ENCODE data around the gene MUC5AC. TPM values are rescaled to one million over a fixed set of nuclear protein-coding genes. Genes with fewer than 3 reads are reported as not detected.

MUC5AC gene
- total RNA-seq, 1 donor = under 0.01 TPM

- Histone ChIP-seq H3K9me3 (ENCODE audit: low read depth, low read length) (peaks cover 5% of the 10 kb centered on the region), H3K27me3 (ENCODE audit: insufficient read depth, low read length) (no peaks in the 10 kb centered on the region), H3K4me3 (ENCODE audit: low read length) (no peak overlapping the region), H3K4me1 (ENCODE audit: insufficient read depth, low read length) (no peaks in the 10 kb centered on the region)
These were observed 28.6 kb upstream of the MUC5AC start for GRCh38 chr11:1129143-1129610.

- no peak overlapping the region for H3K4me3 ChIP-seq (ENCODE audit: low read length)
- peaks cover 10% of the 10 kb centered on the region for H3K9me3 ChIP-seq (ENCODE audit: low read depth, low read length)
- no peaks in the 10 kb centered on the region for H3K4me1 ChIP-seq (ENCODE audit: insufficient read depth, low read length)
- H3K27me3 ChIP-seq (ENCODE audit: insufficient read depth, low read length) = no peaks in the 10 kb centered on the region
These were observed 28.1 kb upstream of the MUC5AC start for GRCh38 chr11:1129611-1130160.

DNA sequence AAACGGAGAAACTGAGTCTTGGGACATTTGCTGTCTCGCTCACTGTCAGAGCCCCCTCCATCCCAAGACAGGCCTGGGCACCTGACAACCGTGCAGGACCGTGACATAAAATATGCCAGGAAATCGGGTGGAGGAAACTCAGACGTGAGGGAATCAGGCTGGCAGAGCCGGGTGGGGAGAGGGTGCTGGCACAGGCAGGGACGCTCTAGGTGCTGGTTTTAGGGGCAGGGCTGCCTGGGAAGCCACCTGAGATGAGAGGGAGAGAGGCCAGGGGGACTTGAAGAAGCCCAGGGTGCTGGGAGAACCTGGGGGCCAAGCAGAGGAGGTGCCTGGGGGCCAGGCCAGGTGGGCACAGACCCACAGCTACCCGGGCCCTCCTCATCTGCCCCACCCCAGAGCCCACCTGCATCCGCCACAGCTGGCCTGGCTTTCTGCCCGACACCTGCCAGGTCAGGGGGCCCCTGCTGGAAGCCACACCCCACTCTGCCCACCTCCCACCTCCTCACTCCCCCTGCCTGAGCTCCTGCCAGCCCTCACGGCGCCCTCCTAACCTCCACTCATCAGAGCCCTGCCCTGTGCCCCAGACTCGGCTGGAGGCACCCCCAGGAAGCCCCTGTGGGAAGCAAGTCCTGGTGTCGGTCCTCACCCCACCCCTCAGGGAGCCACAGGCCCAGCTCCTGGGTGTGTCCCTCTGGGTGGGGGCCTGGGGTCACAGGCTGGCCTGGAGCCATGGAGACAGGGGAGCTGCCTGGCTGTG, 27.3 kb upstream of the MUC5AC start:
- no peaks in the 10 kb centered on the region for H3K4me1 ChIP-seq (ENCODE audit: insufficient read depth, low read length)
- no peaks in the 10 kb centered on the region for H3K27me3 ChIP-seq (ENCODE audit: insufficient read depth, low read length)
- no peak overlapping the region for H3K4me3 ChIP-seq (ENCODE audit: low read length)
- H3K9me3 ChIP-seq (ENCODE audit: low read depth, low read length) = peaks cover 17% of the 10 kb centered on the region

DNA sequence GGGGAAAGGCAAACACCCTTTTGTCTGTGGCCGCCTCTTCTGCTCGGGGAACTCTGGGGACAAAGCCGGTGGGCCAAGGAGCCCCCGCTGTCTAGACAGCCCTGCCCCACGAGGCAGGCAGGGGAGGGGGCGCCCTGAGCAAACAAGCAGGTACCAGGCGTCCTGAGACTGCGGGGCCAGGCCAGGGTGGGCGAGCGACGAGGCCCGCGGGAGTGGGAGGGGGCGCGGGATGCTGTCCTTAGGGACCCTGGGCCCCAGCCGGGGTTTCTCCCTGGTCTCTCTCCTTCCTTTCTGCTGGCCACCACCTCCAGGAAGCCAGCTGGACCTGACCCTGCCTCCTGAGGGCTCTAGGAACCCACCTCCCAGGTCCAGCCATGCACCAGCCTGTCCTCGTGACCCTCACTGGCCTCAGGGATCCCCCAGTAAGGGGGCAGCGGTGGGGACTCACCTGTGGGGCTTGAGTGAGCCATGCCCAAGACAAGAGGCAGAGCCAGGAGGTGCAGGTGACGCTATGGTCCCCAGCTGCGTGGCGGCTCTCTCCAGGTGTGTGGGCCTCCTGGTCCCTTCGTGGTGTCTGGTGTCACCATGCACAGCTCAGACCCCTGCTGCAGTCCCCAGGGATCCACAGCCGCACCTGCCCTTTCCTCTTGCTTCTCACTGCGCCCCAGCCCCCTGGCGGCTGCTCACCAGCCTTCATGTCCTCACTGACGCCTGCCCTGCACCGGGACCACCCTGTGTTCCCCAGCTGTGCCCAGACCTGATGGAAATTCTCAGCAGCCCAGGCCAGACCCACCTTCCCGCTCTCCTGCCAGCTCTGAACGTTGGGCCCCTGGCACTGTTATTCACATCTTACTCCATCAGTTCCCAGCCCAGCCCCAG, 26.5 kb upstream of the MUC5AC start:
- Histone ChIP-seq H3K4me1 (ENCODE audit: insufficient read depth, low read length) (no peaks in the 10 kb centered on the region), H3K9me3 (ENCODE audit: low read depth, low read length) (peaks cover 17% of the 10 kb centered on the region), H3K4me3 (ENCODE audit: low read length) (no peak overlapping the region), H3K27me3 (ENCODE audit: insufficient read depth, low read length) (no peaks in the 10 kb centered on the region)

GRCh38 chr11:1134848-1135445, 22.8 kb upstream of the MUC5AC start:
- H3K27me3 ChIP-seq (ENCODE audit: insufficient read depth, low read length) = no peaks in the 10 kb centered on the region
- no peaks in the 10 kb centered on the region for H3K4me1 ChIP-seq (ENCODE audit: insufficient read depth, low read length)
- H3K4me3 ChIP-seq (ENCODE audit: low read length) = no peak overlapping the region

DNA sequence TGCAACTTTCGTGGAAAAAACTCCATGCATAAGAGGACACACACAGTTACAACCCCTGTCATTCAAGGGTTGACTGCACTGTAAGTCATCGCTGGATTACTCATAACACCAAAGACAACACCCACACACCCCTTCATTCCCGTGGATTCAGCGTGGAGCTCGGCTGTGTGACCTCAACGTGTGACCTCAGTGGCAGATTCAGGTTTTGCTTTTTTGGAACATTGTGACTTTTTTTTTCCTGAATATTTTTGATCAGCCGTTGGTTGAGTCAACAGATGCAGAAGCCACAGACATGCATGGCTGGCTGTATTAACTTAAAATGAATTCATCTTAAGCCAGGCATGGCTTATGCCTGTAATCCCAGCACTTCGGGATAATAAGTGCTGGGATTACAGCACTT, 19.7 kb upstream of the MUC5AC start:
- Histone ChIP-seq H3K9me3 (ENCODE audit: low read depth, low read length) (peaks cover 17% of the 10 kb centered on the region), H3K4me1 (ENCODE audit: insufficient read depth, low read length) (no peaks in the 10 kb centered on the region), H3K27me3 (ENCODE audit: insufficient read depth, low read length) (no peaks in the 10 kb centered on the region), H3K4me3 (ENCODE audit: low read length) (no peak overlapping the region)

More at GRCh38 chr11:1134848-1135445, 22.8 kb upstream of the MUC5AC start:
- H3K9me3 ChIP-seq (ENCODE audit: low read depth, low read length) = peaks cover 17% of the 10 kb centered on the region

DNA sequence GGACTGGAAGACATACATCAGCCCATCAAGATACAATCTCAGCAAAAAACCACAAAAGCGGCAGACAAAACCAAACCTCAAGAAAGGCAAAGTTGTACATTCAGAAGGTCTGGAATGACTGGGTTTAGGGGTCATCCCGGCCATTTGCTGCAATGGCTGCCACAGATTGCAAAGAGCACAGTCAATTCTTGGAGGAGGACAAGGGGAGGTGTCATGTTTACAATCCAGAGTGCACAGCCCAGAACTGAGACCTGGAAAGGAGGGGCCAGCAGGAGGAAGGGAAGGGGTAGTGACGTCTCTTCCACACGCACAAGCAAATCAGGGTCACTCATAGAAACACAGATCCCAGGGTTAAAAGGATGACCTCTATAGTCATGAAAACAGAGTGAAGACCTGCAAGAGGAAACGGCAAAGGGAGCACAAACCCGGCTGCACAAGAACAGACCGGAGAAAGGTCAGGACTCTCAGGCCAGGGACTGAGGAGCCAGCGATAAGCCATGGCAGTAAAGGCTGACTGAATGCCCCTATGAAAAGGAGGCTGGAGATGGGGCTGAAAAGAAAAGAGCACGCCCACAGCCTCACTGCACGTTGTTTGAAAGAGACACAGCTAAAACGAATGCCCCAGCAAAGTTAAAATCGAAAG, 18.2 kb upstream of the MUC5AC start:
- H3K27me3 ChIP-seq (ENCODE audit: insufficient read depth, low read length) = no peaks in the 10 kb centered on the region
- H3K4me1 ChIP-seq (ENCODE audit: insufficient read depth, low read length) = no peaks in the 10 kb centered on the region
- H3K4me3 ChIP-seq (ENCODE audit: low read length) = no peak overlapping the region
- H3K9me3 ChIP-seq (ENCODE audit: low read depth, low read length) = peaks cover 9% of the 10 kb centered on the region

DNA sequence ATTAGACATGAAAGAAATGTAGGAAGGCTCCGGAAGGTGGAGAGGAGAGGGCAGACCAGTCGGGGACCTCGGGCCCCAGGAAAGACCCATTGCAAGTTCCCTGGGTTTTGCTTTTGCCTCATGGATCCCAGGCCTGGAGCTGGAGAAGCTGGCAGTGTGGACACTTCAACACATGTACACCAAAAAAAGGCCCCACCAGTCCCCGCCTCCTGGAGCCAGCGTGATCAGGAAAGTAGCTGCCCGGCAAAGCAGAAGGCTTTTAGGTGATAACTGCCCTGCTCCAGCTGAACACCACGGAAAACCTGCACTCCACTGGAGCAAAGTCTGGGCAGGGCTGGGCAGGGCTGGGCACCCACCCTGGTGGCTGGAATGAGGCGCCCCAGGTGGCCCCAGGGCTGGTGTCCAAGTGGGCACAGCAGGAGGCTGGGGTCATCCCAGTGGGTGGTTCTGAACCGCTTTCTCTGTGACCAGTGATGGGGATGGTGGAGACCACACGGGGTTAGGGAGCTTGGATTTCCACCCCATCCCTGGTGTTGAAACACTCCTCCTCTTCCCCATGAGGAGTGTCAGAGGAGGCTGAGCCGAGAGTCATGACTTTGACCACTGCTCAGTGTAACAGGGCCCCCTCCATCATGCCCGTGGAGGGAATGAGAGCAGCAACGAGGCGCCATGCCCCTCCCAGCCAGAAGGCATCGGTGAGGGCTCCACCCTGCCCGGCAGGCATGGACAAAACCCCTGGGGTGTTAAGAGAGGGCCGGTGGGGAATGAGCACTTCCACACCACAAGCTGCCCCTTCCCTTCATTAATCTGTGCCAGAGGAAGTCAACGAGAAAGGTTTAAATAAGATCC, 16.9 kb upstream of the MUC5AC start:
- Histone ChIP-seq H3K9me3 (ENCODE audit: low read depth, low read length) (no peaks in the 10 kb centered on the region), H3K4me1 (ENCODE audit: insufficient read depth, low read length) (no peaks in the 10 kb centered on the region), H3K27me3 (ENCODE audit: insufficient read depth, low read length) (no peaks in the 10 kb centered on the region), H3K4me3 (ENCODE audit: low read length) (no peak overlapping the region)

DNA sequence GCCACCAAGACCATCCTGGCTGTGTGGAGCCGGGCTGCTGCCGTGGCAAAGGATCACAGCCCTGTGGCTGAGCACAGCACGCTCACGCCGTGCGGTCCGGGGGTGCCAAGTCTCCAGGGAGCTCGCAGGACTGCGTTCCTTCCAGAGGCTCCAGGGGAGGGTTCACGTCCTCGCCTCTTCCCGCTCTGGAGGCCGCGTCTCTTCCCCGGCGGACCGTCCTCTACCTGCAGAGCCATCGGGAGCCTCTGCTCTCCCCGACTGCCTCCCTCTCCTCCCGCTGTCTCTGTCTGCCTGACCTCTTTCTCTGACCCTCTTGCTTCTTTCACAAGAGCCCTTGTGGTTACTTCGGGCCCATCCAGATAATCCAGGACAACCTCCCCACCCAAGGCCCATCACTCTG, 11.4 kb upstream of the MUC5AC start:
- H3K4me3 ChIP-seq (ENCODE audit: low read length) = no peak overlapping the region
- H3K27me3 ChIP-seq (ENCODE audit: insufficient read depth, low read length) = no peaks in the 10 kb centered on the region
- no peaks in the 10 kb centered on the region for H3K4me1 ChIP-seq (ENCODE audit: insufficient read depth, low read length)
- no peaks in the 10 kb centered on the region for H3K9me3 ChIP-seq (ENCODE audit: low read depth, low read length)

- no peaks in the 10 kb centered on the region for H3K27me3 ChIP-seq (ENCODE audit: insufficient read depth, low read length)
- H3K9me3 ChIP-seq (ENCODE audit: low read depth, low read length) = no peaks in the 10 kb centered on the region
- no peaks in the 10 kb centered on the region for H3K4me1 ChIP-seq (ENCODE audit: insufficient read depth, low read length)
- no peak overlapping the region for H3K4me3 ChIP-seq (ENCODE audit: low read length)
These were observed 10.0 kb upstream of the MUC5AC start for GRCh38 chr11:1147792-1148191.

DNA sequence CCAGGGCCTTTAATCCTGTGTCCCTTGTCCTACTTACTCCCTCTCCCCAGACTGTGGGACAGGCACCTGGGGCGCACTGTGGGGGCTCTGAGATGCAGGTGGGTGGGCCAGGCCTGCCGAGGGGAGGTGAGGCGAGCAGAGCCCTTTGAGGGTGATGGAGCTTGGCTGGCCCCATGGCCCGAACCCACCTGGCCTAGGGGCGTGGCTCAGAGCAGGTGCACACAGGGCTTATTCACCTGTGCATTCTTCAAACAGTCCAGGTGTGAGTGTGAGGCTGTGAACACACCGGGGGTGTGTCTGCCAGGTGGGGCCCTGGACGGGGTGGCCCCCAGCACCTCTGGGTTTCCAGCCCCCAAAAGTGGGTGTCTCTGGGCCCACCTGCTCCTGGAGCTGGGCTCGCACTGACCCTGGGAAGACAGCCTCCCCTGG, 9.0 kb upstream of the MUC5AC start:
- Histone ChIP-seq H3K27me3 (ENCODE audit: insufficient read depth, low read length) (no peaks in the 10 kb centered on the region), H3K4me3 (ENCODE audit: low read length) (no peak overlapping the region), H3K9me3 (ENCODE audit: low read depth, low read length) (no peaks in the 10 kb centered on the region), H3K4me1 (ENCODE audit: insufficient read depth, low read length) (no peaks in the 10 kb centered on the region)

DNA sequence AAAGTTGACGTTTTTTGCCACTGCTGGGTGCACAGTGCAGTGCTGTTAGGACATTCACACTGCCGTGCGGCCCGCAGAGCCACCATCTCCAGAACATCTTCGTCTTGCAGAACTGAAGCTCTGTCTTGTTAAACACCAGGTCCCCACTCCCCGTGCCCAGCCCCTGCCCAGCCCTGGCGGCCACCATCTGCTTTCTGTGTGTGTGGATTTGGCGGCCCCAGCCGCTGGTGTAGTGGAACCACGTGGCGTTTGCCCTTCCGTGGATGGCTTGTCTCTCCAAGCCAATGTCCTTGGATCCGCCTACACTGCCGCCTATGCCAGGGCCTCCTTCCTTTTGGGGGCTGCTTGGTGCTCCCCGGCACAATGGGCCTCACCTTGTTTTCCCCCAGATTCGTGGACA, 8.2 kb upstream of the MUC5AC start:
- no peaks in the 10 kb centered on the region for H3K9me3 ChIP-seq (ENCODE audit: low read depth, low read length)
- H3K27me3 ChIP-seq (ENCODE audit: insufficient read depth, low read length) = no peaks in the 10 kb centered on the region
- H3K4me3 ChIP-seq (ENCODE audit: low read length) = no peak overlapping the region
- H3K4me1 ChIP-seq (ENCODE audit: insufficient read depth, low read length) = no peaks in the 10 kb centered on the region

GRCh38 chr11:1150116-1150515, 7.6 kb upstream of the MUC5AC start:
- H3K27me3 ChIP-seq (ENCODE audit: insufficient read depth, low read length) = no peaks in the 10 kb centered on the region
- no peaks in the 10 kb centered on the region for H3K9me3 ChIP-seq (ENCODE audit: low read depth, low read length)
- no peaks in the 10 kb centered on the region for H3K4me1 ChIP-seq (ENCODE audit: insufficient read depth, low read length)
- no peak overlapping the region for H3K4me3 ChIP-seq (ENCODE audit: low read length)
